Mucosa of descending colon (tissue), 3 donors: ENCODE measurements around the gene MEOX2. TPM values are rescaled to one million over a fixed set of nuclear protein-coding genes. Genes with fewer than 3 reads are reported as not detected.

Source experiments
- ATAC-seq: fragments of 200-7000 bp; cut with Tn5 transposase; one replicate; pipeline ENCODE4 v1.9.1; 2020; ENCODE audit warnings: mild to moderate bottlenecking, moderate library complexity
- DNase-seq, 3 donors: peaks; one replicate each; pipeline ENCODE4 v3.0.0-alpha.2; 2020
- H3K36me3 ChIP-seq: fragments of 200-600 bp; one replicate; pipeline ENCODE4 v1.8.0; 2021; ENCODE audit warnings: low read depth, mild to moderate bottlenecking
- H3K4me1 ChIP-seq: fragments of 200-600 bp; one replicate; pipeline ENCODE4 v1.8.0; 2021; ENCODE audit warnings: low read depth, mild to moderate bottlenecking
- H3K4me3 ChIP-seq: fragments of 200-600 bp; one replicate; pipeline ENCODE4 v1.8.0; 2021; ENCODE audit warnings: mild to moderate bottlenecking
- H3K9me3 ChIP-seq: fragments of 200-600 bp; one replicate; pipeline ENCODE4 v1.8.0; 2021; ENCODE audit warnings: mild to moderate bottlenecking
- intact Hi-C, 2 donors: fragments of 100-400 bp; cut with DNase I in 1 of 2; cut with micrococcal nuclease in 1 of 2; formaldehyde crosslinking; loops; one replicate each; pipeline versions ENCODE4 v1.11.0 to v1.11.1; 2022; cut with DNase I, micrococcal nuclease
- total RNA-seq, 3 donors: library from RNA; stranded (reverse); fragmentation: NEBNext Ultra II Directional in 2 of 3; extraction: Animal tissue kit (Norgen Biotek cat#: 25700) in 2 of 3; gene quantifications; one replicate each; pipeline versions ENCODE4 v1.2.1 to v1.2.4, GENCODE V29; 2021 to 2023
- TF ChIP-seq, protein P1 (sequence below): fragments of 200-600 bp; IDR thresholded peaks from one replicate; pipeline ENCODE4 v1.8.0; 2022; ENCODE audit warnings: antibody characterized with exemption, mild to moderate bottlenecking
- donor health status: DM: no; HTN: no; CAD: no; lungs with moderate emphysema.
- donor health status: DM: no; HTN: no; CAD: no.
- donor health status: DM: no; HTN: yes; CAD: no.

Gene MEOX2
- total RNA-seq, 3 donors from 2014 or later = 0.52 to 3.8 (median 1.3) TPM

DNA sequence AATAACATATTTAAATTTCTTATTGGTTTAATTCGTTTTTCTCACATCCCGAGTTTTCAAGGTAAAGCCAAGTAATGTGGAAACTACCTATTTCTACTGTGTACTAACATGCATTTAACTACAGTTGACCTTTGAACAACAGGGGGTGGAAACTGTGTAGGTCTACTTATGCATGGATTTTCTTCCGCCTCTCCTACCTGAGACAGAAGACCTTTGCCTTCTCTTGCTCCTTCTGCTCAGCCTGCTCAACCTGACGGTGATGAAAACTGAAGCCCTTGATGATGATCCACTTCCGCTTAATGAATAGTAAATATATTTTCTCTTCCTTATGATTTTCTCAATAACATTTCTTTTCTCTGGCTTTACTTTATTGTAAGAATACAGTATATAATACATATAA is 18.5 kb downstream of the MEOX2 start:
- peak; percentile 100 for ATAC-seq
- H3K9me3 ChIP-seq = no peaks in the 10 kb centered on the region
- TF ChIP-seq, protein P1, sequence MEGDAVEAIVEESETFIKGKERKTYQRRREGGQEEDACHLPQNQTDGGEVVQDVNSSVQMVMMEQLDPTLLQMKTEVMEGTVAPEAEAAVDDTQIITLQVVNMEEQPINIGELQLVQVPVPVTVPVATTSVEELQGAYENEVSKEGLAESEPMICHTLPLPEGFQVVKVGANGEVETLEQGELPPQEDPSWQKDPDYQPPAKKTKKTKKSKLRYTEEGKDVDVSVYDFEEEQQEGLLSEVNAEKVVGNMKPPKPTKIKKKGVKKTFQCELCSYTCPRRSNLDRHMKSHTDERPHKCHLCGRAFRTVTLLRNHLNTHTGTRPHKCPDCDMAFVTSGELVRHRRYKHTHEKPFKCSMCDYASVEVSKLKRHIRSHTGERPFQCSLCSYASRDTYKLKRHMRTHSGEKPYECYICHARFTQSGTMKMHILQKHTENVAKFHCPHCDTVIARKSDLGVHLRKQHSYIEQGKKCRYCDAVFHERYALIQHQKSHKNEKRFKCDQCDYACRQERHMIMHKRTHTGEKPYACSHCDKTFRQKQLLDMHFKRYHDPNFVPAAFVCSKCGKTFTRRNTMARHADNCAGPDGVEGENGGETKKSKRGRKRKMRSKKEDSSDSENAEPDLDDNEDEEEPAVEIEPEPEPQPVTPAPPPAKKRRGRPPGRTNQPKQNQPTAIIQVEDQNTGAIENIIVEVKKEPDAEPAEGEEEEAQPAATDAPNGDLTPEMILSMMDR = no peak
- H3K4me1 ChIP-seq = no peaks in the 10 kb centered on the region
- intact Hi-C loops = no loop called here
- DNase-seq = peak in 1 of 3 donors; percentile 66
- H3K4me3 ChIP-seq = no peak overlapping the region
- H3K36me3 ChIP-seq = no peaks in the 10 kb centered on the region

GRCh38 chr7:15662451-15662850 is 24.0 kb downstream of the MEOX2 start:
- ATAC-seq (no peak), DNase-seq (no peak)
- no peaks in the 10 kb centered on the region for H3K36me3 ChIP-seq
- TF ChIP-seq, protein P1 = no peak
- H3K4me3 ChIP-seq = no peak overlapping the region
- no peaks in the 10 kb centered on the region for H3K4me1 ChIP-seq
- no peaks in the 10 kb centered on the region for H3K9me3 ChIP-seq
- intact Hi-C loops = no loop called here

DNA sequence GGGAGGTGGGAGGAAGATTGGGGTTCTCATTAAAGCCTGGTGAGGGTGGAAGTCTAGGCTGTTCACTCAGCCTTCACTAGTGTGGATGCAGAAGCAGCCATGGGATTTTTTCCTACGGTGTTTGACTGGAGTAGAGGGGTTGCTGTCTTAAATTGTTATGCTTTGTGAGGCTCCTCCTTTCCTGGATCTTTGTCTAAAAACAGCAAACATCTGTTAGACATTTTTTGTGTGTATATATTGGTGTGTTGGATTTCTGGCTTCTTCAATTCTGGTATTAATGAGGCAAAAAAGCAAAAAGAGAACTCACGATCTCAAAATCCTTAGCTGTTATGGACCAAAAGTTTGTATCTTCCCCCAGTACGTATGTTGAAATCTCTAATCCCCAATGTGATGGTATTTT is 28.2 kb downstream of the MEOX2 start:
- TF ChIP-seq, protein P1 = no peak
- H3K4me1 ChIP-seq = no peaks in the 10 kb centered on the region
- H3K36me3 ChIP-seq = no peaks in the 10 kb centered on the region
- no peaks in the 10 kb centered on the region for H3K9me3 ChIP-seq
- intact Hi-C loops = no loop called here
- no peak for ATAC-seq
- DNase-seq = no peak
- H3K4me3 ChIP-seq = no peak overlapping the region

DNA sequence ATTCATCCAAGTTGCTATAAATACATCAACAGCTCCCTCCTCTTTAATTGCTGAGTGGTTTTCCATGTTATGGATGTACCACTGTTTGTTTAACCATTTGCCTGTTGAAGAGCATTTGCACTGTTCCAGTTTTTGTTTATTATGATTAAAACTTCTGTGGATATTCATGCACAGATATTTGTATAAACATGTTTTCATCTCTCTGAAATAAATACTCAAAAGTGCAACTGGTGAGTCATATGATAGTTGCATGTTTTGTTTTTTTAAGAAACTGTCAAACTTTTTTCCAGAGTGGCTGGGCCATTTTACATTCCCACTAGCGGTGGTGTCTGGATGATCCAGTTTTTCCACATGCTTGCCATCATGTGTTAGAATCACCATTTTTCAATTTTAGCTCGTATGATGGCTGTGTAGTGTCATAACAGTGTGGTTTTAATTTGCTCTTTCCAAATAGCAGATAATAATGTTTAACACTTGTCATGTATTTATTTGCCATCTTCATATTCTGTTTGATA is 33.6 kb downstream of the MEOX2 start:
- intact Hi-C loops = no loop called here
- no peak for ATAC-seq
- no peaks in the 10 kb centered on the region for H3K4me1 ChIP-seq
- H3K36me3 ChIP-seq = no peaks in the 10 kb centered on the region
- TF ChIP-seq, protein P1 = no peak
- no peaks in the 10 kb centered on the region for H3K9me3 ChIP-seq
- DNase-seq = no peak
- no peak overlapping the region for H3K4me3 ChIP-seq

- intact Hi-C loops = no loop called here
Measured at GRCh38 chr7:15651693-15652092, 34.8 kb downstream of the MEOX2 start.

More at GRCh38 chr7:15651693-15652092, 34.8 kb downstream of the MEOX2 start:
- Histone ChIP-seq H3K4me1 (no peaks in the 10 kb centered on the region), H3K36me3 (no peaks in the 10 kb centered on the region), H3K4me3 (no peak overlapping the region), H3K9me3 (no peaks in the 10 kb centered on the region)
- DNase-seq (no peak), ATAC-seq (no peak)
- TF ChIP-seq, protein P1 = no peak
